GM23338 (cell line): Measurements from ENCODE around the gene RNF43. TPM values are rescaled to one million over a fixed set of nuclear protein-coding genes. Genes with fewer than 3 reads are reported as not detected.

Experiments used
- ATAC-seq: fragments of 200-7000 bp; cut with Tn5 transposase; 3 replicates; pipeline ENCODE4 v1.9.1; 2020
- DNase-seq: peaks from one replicate; pipeline ENCODE4 v3.0.0-alpha.2; 2015; ENCODE audit warnings: low spot score
- H2AFZ ChIP-seq: fragments of 200-600 bp; sonication (generic); 2 replicates; pipeline ENCODE4 v1.8.0; 2016; ENCODE audit warnings: antibody characterized with exemption, mild to moderate bottlenecking, moderate library complexity
- H3F3A ChIP-seq: fragments of 200-600 bp; sonication (generic); replicated peaks from 2 replicates; pipeline ENCODE4 v1.8.0; 2017; ENCODE audit warnings: antibody characterized with exemption, mixed run types, low read depth
- H3K27ac ChIP-seq: fragments of 200-600 bp; sonication (generic); 2 replicates; pipeline ENCODE4 v1.6.1; 2016; ENCODE audit warnings: low read depth
- H3K27me3 ChIP-seq: fragments of 200-600 bp; sonication (generic); 2 replicates; pipeline ENCODE4 v1.8.0; 2016; ENCODE audit warnings: mild to moderate bottlenecking, mixed run types, moderate library complexity; ENCODE audit not compliant: insufficient read depth
- H3K36me3 ChIP-seq: fragments of 200-600 bp; sonication (generic); 2 replicates; pipeline ENCODE4 v1.8.0; 2016; ENCODE audit warnings: mild to moderate bottlenecking; ENCODE audit not compliant: insufficient read depth
- H3K4me1 ChIP-seq: fragments of 200-600 bp; sonication (generic); 2 replicates; pipeline ENCODE4 v1.8.0; 2016; ENCODE audit warnings: mild to moderate bottlenecking, moderate library complexity; ENCODE audit not compliant: insufficient read depth
- H3K4me2 ChIP-seq: fragments of 200-600 bp; sonication (generic); 2 replicates; pipeline ENCODE4 v1.7.1; 2017; ENCODE audit warnings: mixed run types
- H3K4me3 ChIP-seq: fragments of 200-600 bp; sonication (generic); 2 replicates; pipeline ENCODE4 v1.6.1; 2016; ENCODE audit warnings: mixed run types
- H3K79me2 ChIP-seq: fragments of 200-600 bp; sonication (generic); replicated peaks from 2 replicates; pipeline ENCODE4 v1.8.0; 2017; ENCODE audit warnings: mild to moderate bottlenecking; ENCODE audit not compliant: insufficient read depth
- H3K9me2 ChIP-seq: fragments of 200-600 bp; sonication (generic); 2 replicates; pipeline ENCODE4 v1.8.0; 2017; ENCODE audit not compliant: insufficient read depth
- H4K20me1 ChIP-seq: fragments of 200-600 bp; sonication (generic); replicated peaks from 2 replicates; pipeline ENCODE4 v1.8.0; 2017; ENCODE audit warnings: mild to moderate bottlenecking; ENCODE audit not compliant: insufficient read depth
- H3K27ac Mint-ChIP-seq: 2 replicates; pipeline ENCODE4 v1.8.0; 2020; ENCODE audit warnings: inconsistent platforms, mild to moderate bottlenecking, moderate library complexity, mixed read lengths
- H3K27me3 Mint-ChIP-seq: 3 replicates; pipeline ENCODE4 v1.8.0; 2022; ENCODE audit warnings: low read depth, mild to moderate bottlenecking, moderate library complexity, mixed read lengths, inconsistent platforms; ENCODE audit not compliant: insufficient read depth, poor library complexity
- H3K36me3 Mint-ChIP-seq: 3 replicates; pipeline ENCODE4 v1.8.0; 2021; ENCODE audit warnings: low read depth, mild to moderate bottlenecking, inconsistent platforms, moderate library complexity, mixed read lengths
- H3K4me1 Mint-ChIP-seq: 3 replicates; pipeline ENCODE4 v1.8.0; 2020; ENCODE audit warnings: mild to moderate bottlenecking, inconsistent platforms, mixed read lengths
- H3K4me3 Mint-ChIP-seq: 3 replicates; pipeline ENCODE4 v1.8.0; 2021; ENCODE audit warnings: moderate library complexity, mild to moderate bottlenecking, inconsistent platforms, mixed read lengths
- H3K9me3 Mint-ChIP-seq: 3 replicates; pipeline ENCODE4 v1.8.0; 2020; ENCODE audit warnings: moderate library complexity, mild to moderate bottlenecking, inconsistent platforms, mixed read lengths
- CREB1 ChIP-seq: fragments of 250-450 bp; sonication (Bioruptor Pico); IDR thresholded peaks from 2 replicates; pipeline ENCODE4 v1.5.0; 2020; ENCODE audit warnings: low read depth, mild to moderate bottlenecking, moderate library complexity
- ETS1 ChIP-seq: IDR thresholded peaks from 2 replicates; pipeline ENCODE4 v1.6.1; 2016; ENCODE audit warnings: antibody characterized with exemption
- EZH2 ChIP-seq: fragments of 200-600 bp; sonication (generic); IDR thresholded peaks from one replicate; pipeline ENCODE4 v1.8.0; 2017; ENCODE audit warnings: antibody characterized with exemption, mild to moderate bottlenecking, low read depth; ENCODE audit not compliant: unreplicated experiment
- EZH2phosphoT487 ChIP-seq: fragments of 200-600 bp; sonication (generic); IDR thresholded peaks from one replicate; pipeline ENCODE4 v1.8.1; 2018; ENCODE audit warnings: antibody characterized with exemption; ENCODE audit not compliant: unreplicated experiment
- JUNB ChIP-seq: IDR thresholded peaks from one replicate; pipeline ENCODE4 v1.6.1; 2016; ENCODE audit warnings: antibody characterized with exemption; ENCODE audit not compliant: unreplicated experiment
- NANOG ChIP-seq: IDR thresholded peaks from 2 replicates; pipeline ENCODE4 v1.6.1; 2016; ENCODE audit warnings: antibody characterized with exemption, borderline replicate concordance
- POLR2AphosphoS5 ChIP-seq: IDR thresholded peaks from 2 replicates; pipeline ENCODE4 v1.6.1; 2016; ENCODE audit warnings: antibody characterized with exemption, low read depth
- STAT1 ChIP-seq: IDR thresholded peaks from one replicate; pipeline ENCODE4 v1.6.1; 2016; ENCODE audit warnings: antibody characterized with exemption; ENCODE audit not compliant: unreplicated experiment
- ZNF114 ChIP-seq: fragments of 250-450 bp; sonication (Bioruptor Pico); IDR thresholded peaks from 2 replicates; pipeline ENCODE4 v1.5.0; 2020; ENCODE audit warnings: mild to moderate bottlenecking, moderate library complexity
- polyA plus RNA-seq: library from polyadenylated mRNA; unstranded; fragments of >200 nt; fragmentation: Nextera tagmentation; extraction: Ambion mirVana; gene quantifications from 2 replicates; pipeline ENCODE4 v1.2.1, GENCODE V29; 2016
- total RNA-seq: library from RNA; depleted of rRNA; stranded (reverse); fragments of >200 nt; shearing (Covaris generic); gene quantifications from 2 replicates; pipeline ENCODE4 v1.2.3, GENCODE V29; 2014
- TF ChIP-seq, protein P1 (sequence below): fragments of 250-450 bp; sonication (Bioruptor Pico); IDR thresholded peaks from 2 replicates; pipeline ENCODE4 v1.5.0; 2020; ENCODE audit warnings: mild to moderate bottlenecking, moderate library complexity
- TF ChIP-seq, protein P2 (sequence below), 2 experiments: fragments of 200-600 bp in 1 of 2; sonication (generic) in 1 of 2; conservative IDR thresholded peaks; 2 replicates each; pipeline versions ENCODE4 v1.5.1 to v1.6.1; 2016 to 2017; ENCODE audit warnings: antibody characterized with exemption in 2 of 2, low read depth in 2 of 2, mild to moderate bottlenecking in 2 of 2, moderate library complexity in 1 of 2

RNF43 gene
- total and polyA plus RNA-seq, 2 experiments from 2014 or later: 0.58 to 2.2 TPM

- TF ChIP-seq JUNB: no peak
- TF ChIP-seq NANOG: no peak
- TF ChIP-seq POLR2AphosphoS5: no peak
- no peak for TF ChIP-seq ETS1
- TF ChIP-seq EZH2phosphoT487: no peak
- TF ChIP-seq, protein P1, sequence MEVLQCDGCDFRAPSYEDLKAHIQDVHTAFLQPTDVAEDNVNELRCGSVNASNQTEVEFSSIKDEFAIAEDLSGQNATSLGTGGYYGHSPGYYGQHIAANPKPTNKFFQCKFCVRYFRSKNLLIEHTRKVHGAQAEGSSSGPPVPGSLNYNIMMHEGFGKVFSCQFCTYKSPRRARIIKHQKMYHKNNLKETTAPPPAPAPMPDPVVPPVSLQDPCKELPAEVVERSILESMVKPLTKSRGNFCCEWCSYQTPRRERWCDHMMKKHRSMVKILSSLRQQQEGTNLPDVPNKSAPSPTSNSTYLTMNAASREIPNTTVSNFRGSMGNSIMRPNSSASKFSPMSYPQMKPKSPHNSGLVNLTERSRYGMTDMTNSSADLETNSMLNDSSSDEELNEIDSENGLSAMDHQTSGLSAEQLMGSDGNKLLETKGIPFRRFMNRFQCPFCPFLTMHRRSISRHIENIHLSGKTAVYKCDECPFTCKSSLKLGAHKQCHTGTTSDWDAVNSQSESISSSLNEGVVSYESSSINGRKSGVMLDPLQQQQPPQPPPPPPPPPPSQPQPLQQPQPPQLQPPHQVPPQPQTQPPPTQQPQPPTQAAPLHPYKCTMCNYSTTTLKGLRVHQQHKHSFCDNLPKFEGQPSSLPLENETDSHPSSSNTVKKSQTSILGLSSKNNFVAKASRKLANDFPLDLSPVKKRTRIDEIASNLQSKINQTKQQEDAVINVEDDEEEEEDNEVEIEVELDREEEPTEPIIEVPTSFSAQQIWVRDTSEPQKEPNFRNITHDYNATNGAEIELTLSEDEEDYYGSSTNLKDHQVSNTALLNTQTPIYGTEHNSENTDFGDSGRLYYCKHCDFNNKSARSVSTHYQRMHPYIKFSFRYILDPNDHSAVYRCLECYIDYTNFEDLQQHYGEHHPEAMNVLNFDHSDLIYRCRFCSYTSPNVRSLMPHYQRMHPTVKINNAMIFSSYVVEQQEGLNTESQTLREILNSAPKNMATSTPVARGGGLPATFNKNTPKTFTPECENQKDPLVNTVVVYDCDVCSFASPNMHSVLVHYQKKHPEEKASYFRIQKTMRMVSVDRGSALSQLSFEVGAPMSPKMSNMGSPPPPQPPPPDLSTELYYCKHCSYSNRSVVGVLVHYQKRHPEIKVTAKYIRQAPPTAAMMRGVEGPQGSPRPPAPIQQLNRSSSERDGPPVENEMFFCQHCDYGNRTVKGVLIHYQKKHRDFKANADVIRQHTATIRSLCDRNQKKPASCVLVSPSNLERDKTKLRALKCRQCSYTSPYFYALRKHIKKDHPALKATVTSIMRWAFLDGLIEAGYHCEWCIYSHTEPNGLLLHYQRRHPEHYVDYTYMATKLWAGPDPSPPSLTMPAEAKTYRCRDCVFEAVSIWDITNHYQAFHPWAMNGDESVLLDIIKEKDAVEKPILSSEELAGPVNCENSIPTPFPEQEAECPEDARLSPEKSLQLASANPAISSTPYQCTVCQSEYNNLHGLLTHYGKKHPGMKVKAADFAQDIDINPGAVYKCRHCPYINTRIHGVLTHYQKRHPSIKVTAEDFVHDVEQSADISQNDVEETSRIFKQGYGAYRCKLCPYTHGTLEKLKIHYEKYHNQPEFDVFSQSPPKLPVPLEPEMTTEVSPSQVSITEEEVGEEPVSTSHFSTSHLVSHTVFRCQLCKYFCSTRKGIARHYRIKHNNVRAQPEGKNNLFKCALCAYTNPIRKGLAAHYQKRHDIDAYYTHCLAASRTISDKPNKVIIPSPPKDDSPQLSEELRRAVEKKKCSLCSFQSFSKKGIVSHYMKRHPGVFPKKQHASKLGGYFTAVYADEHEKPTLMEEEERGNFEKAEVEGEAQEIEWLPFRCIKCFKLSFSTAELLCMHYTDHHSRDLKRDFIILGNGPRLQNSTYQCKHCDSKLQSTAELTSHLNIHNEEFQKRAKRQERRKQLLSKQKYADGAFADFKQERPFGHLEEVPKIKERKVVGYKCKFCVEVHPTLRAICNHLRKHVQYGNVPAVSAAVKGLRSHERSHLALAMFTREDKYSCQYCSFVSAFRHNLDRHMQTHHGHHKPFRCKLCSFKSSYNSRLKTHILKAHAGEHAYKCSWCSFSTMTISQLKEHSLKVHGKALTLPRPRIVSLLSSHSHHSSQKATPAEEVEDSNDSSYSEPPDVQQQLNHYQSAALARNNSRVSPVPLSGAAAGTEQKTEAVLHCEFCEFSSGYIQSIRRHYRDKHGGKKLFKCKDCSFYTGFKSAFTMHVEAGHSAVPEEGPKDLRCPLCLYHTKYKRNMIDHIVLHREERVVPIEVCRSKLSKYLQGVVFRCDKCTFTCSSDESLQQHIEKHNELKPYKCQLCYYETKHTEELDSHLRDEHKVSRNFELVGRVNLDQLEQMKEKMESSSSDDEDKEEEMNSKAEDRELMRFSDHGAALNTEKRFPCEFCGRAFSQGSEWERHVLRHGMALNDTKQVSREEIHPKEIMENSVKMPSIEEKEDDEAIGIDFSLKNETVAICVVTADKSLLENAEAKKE: no peak
- no peak for TF ChIP-seq STAT1
- no peak for TF ChIP-seq CREB1
Measured at GRCh38 chr17:58384897-58385296, 32.4 kb downstream of the RNF43 start (continued).

DNA sequence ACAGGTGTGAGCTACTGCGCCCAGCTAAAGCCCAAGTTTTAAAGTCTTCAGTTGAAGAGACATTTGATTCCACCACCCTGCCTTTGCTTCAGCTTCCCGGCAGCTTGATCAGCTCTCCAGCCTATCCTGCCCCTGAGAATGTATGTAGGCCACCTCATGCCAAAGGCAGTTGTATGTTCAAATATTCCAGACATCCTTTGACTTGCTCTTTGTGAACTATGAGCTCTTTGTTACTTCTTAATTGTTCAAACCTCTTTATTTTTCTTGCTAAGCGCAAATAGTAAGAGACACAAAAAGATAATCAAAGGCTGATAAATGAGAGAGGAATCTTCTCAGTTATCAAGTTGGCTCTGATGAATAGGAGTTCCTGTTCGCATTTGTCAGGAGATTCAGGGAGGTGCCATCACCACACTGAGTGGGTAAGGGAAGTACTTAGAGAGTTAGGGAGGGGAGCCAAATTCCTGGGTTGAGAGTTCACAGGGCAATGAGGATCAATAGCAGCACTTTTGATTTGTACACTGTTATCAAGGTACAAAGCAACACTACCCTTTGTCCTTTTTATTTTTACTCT lies 33.4 kb downstream of the RNF43 start:
- H3K36me3 Mint-ChIP-seq: no peaks in the 10 kb centered on the region
- H3K4me3 ChIP-seq: no peak overlapping the region
- H3K36me3 ChIP-seq: no peaks in the 10 kb centered on the region
- no peak overlapping the region for H3K4me3 Mint-ChIP-seq
- peaks cover under 1% of the 10 kb centered on the region for H3K27me3 Mint-ChIP-seq
- H3K27ac Mint-ChIP-seq: no peak overlapping the region
- H3K79me2 ChIP-seq: no peaks in the 10 kb centered on the region
- no peaks in the 10 kb centered on the region for H3F3A ChIP-seq
- no peaks in the 10 kb centered on the region; the same call in 1 of the 2 replicates for H3K9me2 ChIP-seq
- no peaks in the 10 kb centered on the region for H3K9me3 Mint-ChIP-seq
- DNase-seq (no peak), ATAC-seq (no peak)
- H2AFZ ChIP-seq: no peak overlapping the region
- H4K20me1 ChIP-seq: no peaks in the 10 kb centered on the region
- no peaks in the 10 kb centered on the region for H3K27me3 ChIP-seq
- H3K27ac ChIP-seq: no peak overlapping the region
- H3K4me1 ChIP-seq: peaks cover 10% of the 10 kb centered on the region
- no peak for TF ChIP-seq POLR2AphosphoS5
- TF ChIP-seq NANOG: no peak
- TF ChIP-seq ZNF114: no peak
- TF ChIP-seq EZH2: no peak
- TF ChIP-seq, protein P2, sequence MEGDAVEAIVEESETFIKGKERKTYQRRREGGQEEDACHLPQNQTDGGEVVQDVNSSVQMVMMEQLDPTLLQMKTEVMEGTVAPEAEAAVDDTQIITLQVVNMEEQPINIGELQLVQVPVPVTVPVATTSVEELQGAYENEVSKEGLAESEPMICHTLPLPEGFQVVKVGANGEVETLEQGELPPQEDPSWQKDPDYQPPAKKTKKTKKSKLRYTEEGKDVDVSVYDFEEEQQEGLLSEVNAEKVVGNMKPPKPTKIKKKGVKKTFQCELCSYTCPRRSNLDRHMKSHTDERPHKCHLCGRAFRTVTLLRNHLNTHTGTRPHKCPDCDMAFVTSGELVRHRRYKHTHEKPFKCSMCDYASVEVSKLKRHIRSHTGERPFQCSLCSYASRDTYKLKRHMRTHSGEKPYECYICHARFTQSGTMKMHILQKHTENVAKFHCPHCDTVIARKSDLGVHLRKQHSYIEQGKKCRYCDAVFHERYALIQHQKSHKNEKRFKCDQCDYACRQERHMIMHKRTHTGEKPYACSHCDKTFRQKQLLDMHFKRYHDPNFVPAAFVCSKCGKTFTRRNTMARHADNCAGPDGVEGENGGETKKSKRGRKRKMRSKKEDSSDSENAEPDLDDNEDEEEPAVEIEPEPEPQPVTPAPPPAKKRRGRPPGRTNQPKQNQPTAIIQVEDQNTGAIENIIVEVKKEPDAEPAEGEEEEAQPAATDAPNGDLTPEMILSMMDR (conservative IDR thresholded peaks at IDR 0.05; ENCODE audit: low read depth in 2 of 2): no peak
- H3K4me2 ChIP-seq: no peak overlapping the region
- H3K4me1 Mint-ChIP-seq: peaks cover 20% of the 10 kb centered on the region
